ENCODE data around the gene ZNF433.
"Not testable (repeated sequence)": the region's sequence is repeated elsewhere in the genome, so short reads cannot be mapped to it uniquely, and the experiment has no call there.

ZNF433 gene

DNA sequence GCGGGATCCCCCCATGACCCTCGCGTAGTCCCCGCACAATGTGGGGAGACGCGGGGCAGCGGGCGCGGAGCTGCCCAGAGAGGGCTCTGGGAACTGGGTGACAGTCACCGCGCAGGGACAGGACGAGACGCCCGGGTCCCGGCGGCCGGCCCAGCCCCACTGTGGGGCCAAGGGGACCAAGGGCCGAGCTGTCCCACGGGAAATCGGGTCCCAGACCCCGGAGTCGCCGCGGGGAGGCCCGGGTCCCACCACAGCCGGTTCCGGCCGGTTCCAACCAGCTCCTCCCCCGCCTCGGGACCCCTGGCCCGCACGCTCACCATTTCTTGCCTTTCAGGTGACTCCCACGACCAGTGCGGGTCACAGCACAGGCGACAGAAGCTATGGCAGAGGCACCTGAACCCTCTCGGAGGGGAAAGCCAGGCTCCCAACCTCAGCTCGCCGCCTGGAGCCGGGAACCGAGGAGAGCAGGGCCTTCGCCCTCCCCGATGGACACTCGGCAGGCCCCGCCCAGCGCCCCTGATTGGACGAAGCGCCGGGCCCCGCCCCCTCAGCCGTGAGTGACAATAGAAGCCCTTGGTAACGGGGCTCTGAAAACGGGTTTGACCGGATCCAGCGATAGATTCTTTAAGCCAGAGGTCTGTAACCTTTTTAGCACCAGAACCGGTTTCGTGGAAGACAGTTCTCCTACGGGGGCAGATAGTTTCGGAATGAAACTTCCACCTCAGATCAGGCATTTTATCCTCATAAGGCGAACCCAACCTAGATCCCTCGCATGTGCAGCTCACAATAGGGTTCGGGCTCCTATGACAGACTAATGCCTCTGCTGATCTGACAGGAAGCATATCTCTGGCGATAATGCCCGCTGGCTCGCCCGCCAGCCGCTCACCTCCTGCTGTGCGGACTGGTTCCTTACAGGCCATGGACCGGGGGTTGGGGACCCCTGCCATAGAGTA, at the start of gene ZNF433:
Gene ZNF433 (minus strand): TSS at position 460 of the 953 bp plus-strand sequence. CDS start 140 bp downstream, at position 320.
- peak in 1 of 2 donors; percentile 55 for DNase-seq (ENCODE audit: low read depth in 2 of 2, low spot score in 1 of 2)

GRCh38 chr19:12083336-12083735, 47.9 kb upstream of the ZNF433 start:
- DNase-seq (ENCODE audit: low read depth in 2 of 2, low spot score in 1 of 2): not testable (repeated sequence)

- no peak for DNase-seq (ENCODE audit: low read depth in 2 of 2, low spot score in 1 of 2)
Observed at GRCh38 chr19:12077375-12077774, 41.9 kb upstream of the ZNF433 start.

GRCh38 chr19:12076331-12076730, 40.9 kb upstream of the ZNF433 start:
- DNase-seq (ENCODE audit: low read depth in 2 of 2, low spot score in 1 of 2): not testable (repeated sequence)

DNA sequence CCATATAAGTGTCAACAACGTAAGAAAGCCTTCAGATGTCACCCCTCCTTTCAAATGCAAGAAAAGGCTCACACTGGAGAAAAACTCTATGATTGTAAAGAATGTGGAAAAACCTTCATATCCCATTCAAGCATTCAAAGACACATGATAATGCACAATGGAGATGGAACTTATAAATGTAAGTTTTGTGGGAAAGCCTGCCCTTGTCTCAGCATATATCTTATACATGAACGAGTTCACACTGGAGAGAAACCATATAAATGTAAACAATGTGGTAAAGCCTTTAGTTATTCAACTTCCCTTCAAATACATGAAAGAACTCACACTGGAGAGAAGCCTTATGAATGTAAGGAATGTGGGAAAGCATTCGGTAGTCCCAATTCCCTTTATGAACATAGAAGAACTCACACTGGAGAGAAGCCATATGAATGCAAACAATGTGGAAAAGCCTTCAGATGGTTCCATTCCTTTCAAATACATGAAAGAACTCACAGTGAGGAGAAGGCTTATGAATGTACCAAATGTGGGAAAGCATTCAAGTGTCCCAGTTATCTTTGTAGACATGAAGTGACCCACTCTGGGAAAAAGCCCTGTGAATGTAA, 40.2 kb upstream of the ZNF433 start:
- DNase-seq (ENCODE audit: low read depth in 2 of 2, low spot score in 1 of 2): no peak

DNA sequence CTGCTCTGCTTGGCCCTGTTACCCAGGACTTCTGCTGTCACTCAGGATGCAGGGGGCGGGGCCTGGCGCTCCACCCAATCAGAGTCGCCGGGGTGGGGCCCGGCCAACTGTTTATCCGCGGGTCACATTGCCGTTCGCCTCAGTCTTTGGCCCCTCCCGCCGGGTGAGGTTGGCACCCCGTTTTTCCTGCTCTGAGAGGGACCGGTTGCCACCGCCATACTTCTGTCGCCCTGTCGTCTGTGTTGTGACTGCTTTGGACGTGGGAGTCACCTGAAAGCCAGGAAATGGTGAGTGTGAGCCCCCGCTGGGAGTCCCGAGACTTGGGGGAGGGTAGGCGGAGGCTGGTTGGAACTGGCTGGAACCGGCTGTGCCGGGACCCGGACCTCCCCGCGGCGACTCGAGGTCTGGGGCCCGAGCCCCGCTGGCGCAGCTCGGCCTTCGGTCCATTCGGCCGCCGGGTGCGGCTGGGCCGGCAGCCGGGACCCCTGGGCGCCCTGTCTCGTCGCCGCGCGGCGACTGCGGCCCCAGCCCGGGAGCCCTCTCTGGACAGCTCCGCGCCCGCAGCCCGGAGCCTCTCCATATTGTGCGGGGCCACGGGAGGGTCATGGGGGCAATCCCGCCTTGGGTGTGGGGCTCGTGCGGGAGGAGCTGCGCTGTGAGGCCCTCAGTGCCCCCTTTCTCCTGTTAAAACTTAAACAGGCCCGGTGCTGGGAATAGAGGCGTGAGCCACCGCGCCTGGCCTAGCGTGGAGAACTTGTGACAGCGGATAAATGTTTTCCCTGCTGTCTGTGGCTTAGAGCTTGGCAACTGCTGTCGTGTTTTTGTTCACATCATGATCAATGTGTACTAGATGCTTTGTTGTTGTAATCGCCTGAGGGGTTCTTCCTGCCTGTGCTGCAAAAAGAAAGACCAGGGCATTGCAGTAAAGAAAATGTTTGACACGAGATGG, 29.4 kb upstream of the ZNF433 start, which contains the start of gene ZNF844:
Gene ZNF844 (plus strand): TSS at position 142 of the 949 bp plus-strand sequence. CDS start 143 bp downstream, at position 285.
- DNase-seq (ENCODE audit: low read depth in 2 of 2, low spot score in 1 of 2): peak; percentile 33 to 61

- DNase-seq (ENCODE audit: low read depth in 2 of 2, low spot score in 1 of 2): no peak
Observed at GRCh38 chr19:12055784-12056183, 20.3 kb upstream of the ZNF433 start.

- no peak for DNase-seq (ENCODE audit: low read depth in 2 of 2, low spot score in 1 of 2)
Observed at GRCh38 chr19:12052497-12053169, 17.2 kb upstream of the ZNF433 start, which contains the start of gene ZNF878. ZNF878 (minus strand) TSS chr19:12052961; CDS start chr19:12052801, 160 bp downstream.

DNA sequence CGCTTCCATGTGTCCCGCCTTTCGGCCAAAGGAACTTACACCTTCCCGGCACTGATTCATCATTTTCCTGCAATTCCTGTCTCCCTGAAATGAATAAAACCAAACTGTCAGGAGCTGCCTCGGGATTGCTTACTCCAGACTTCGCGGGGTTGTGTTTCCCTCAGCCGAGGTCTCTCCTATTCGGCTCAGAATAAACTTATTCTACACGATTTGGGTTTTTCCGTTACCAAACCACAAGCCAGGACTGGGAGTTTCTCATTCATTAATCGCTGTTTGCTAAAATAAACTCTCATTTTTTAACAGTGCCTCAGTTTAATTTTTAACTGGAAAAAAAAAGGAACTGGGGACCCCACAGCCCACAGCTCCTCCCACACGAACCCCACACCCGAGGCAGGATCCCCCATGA, 16.6 kb upstream of the ZNF433 start:
- DNase-seq (ENCODE audit: low read depth in 2 of 2, low spot score in 1 of 2): no peak

DNA sequence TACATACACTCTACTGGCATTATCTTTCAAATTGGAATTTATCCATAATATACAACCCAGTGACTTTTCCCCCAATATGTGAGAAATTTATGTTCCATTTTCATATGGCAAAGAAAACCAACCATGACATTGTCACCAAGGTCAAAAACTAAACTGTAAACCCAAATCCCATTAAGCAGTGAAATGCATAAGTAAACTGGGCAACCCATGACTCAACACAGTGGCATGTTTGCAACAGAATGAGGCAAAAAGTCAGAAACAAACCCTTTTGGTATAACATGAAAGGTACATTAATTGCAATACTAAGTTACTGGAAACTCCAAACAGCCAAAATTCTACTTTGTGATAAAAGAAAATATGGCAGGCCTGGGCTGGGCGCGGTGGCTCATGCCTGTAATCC, 12.4 kb upstream of the ZNF433 start:
- no peak for DNase-seq (ENCODE audit: low read depth in 2 of 2, low spot score in 1 of 2)

DNA sequence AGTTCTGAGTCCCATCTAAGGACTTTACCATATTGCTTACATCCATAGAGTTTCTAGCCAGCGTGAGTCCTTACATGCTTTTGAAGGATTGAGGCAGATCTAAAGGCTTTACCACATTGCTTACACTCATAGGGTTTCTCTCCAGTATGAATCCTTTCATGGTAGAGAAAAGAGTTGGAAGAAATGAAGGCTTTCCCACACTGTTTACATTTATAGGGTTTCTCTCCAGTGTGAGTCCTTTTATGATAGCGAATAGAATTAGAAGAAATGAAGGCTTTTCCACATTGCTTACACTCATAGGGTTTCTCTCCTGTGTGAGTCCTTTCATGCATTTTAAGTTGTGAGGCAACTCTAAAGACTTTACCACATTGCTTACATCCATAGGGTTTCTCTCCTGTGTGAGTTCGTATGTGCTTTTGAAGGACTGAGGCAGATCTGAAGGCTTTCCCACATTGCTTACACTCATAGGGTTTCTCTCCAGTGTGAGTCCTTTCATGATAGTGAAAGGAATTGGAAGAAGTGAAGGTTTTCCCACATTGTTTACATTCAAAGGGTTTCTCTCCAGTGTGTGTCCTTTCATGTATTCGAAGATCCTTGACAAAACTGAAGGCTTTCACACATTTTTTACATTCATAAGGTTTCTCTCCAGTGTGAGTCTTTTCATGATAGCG, 8.4 kb upstream of the ZNF433 start:
- no peak for DNase-seq (ENCODE audit: low read depth in 2 of 2, low spot score in 1 of 2)

DNA sequence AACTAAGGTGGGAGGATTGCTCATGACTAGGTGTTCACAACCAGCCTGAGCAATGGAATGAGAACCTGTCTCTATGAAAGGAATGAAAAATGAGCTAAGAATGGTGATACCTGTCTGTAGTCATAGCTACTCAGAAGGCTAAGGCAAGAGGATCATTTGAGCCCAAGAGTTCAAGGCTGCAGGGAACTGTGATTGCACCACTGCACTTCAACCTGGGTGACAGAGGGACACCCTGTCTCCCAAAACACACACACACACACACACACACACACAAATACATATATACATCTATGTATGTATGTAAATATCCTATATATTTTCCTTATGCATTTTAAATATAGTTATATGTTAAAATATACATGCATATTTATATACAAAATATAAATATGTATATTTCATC, 7.4 kb upstream of the ZNF433 start:
- no peak for DNase-seq (ENCODE audit: low read depth in 2 of 2, low spot score in 1 of 2)

DNA sequence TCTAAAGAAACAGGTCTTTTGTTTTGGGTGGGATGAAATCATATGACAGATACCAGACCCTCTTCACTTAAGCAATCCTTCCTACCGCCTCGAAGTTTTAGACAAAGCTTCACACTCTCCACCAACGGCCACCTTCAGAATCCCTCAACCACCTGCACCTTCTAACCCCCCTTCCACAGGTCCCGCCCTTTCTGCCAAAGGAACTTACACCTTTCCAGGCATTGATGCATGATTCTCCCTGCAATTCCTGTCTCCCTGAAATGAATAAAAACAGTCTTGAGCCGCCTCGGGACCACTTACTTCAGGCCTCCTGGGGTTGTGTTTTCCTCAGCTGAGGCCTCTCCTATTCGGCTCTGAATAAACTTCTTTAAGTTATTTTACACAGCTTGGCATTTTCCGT, 859 bp downstream of the ZNF433 start:
- no peak for DNase-seq (ENCODE audit: low read depth in 2 of 2, low spot score in 1 of 2)

GRCh38 chr19:12034198-12034597, 1.3 kb downstream of the ZNF433 start:
- no peak for DNase-seq (ENCODE audit: low read depth in 2 of 2, low spot score in 1 of 2)

GRCh38 chr19:12015753-12016116, 19.7 kb downstream of the ZNF433 start:
- DNase-seq (ENCODE audit: low read depth in 2 of 2, low spot score in 1 of 2): no peak

- DNase-seq (ENCODE audit: low read depth in 2 of 2, low spot score in 1 of 2): no peak
Observed at GRCh38 chr19:12015015-12015752, 20.3 kb downstream of the ZNF433 start.

DNA sequence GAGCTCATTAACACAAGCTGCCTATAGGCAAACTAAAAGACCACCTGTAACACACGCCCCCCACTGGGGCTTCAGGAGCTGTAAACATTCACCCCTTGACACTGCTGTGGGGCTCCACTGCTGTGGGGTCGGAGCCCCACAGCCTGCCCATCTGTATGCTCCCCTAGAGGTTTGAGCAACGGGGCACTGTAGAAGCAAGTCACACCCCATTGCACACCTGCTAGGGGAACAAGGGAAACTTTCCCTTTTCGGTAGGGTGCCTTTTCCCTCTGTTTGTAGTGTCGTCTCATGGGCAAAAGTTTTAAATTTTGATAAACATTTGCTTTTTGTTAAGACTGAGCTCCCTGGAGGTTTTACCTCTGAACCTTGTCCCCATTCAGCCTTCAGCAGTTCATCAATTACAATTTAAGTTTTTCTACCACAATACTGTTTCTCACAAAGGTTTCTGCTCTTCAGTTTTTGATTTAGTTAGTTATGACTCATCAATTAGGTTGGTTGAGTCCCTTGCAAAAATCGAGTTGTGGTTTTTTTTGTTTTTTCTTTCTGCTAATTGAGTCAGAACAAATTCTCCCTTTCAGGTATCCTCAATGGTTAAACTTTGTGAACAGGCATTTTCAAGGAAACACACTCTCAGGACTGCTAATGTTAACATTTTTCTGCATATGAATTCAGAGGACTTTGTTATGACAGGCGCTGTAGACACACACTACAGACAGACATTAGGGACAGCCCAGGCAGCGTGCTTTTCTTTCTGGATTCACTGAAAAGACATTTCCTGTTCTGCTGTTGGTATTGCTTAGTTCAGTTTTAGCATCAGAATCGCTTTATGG, 35.1 kb downstream of the ZNF433 start:
- no peak for DNase-seq (ENCODE audit: low read depth in 2 of 2, low spot score in 1 of 2)

DNA sequence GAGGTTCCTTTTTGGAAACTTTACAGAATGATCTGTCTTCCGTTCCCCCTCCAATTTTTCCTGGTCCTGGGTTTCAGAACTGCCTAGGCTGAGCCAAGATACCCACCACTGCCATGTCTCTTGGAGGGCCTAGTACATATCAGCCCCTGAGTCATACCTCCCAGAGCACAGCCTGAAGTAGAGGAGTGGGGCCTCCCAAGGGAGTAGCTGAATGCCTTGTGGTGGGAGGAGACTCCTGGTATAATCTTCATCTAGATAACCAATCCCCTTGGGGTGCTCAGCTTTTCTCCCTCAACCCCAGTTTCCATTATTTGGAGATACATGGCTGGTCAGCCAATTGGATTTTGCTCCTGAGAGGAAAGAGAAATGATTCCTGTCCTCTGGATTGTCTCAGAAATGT, 40.3 kb downstream of the ZNF433 start:
- DNase-seq (ENCODE audit: low read depth in 2 of 2, low spot score in 1 of 2): no peak
